ENCODE data around the gene EXOSC5.
"Not testable (repeated sequence)": the region's sequence is repeated elsewhere in the genome, so short reads cannot be mapped to it uniquely, and the experiment has no call there.

Gene EXOSC5

GRCh38 chr19:41397086-41398049 is at the start of gene EXOSC5, which contains the start of gene BCKDHA:
Gene EXOSC5 (minus strand): TSS chr19:41397359. CDS start chr19:41397328, 31 bp downstream.
Gene BCKDHA (plus strand): TSS chr19:41397818. CDS start chr19:41397828, 10 bp downstream.
- DNase-seq (ENCODE audit: low read depth): peak; percentile 98

GRCh38 chr19:41445575-41445974 is 48.4 kb upstream of the EXOSC5 start:
- no peak for DNase-seq (ENCODE audit: low read depth)

- DNase-seq (ENCODE audit: low read depth): no peak
Observed at GRCh38 chr19:41443813-41444455, 46.8 kb upstream of the EXOSC5 start.

- no peak for DNase-seq (ENCODE audit: low read depth)
Observed at GRCh38 chr19:41442473-41443355, 45.6 kb upstream of the EXOSC5 start, which contains the start of gene ERICH4. Gene ERICH4 (plus strand): TSS chr19:41443156. CDS start chr19:41443170, 14 bp downstream.

- DNase-seq (ENCODE audit: low read depth): no peak
Observed at GRCh38 chr19:41441321-41441945, 44.3 kb upstream of the EXOSC5 start.

GRCh38 chr19:41439441-41440222 is 42.5 kb upstream of the EXOSC5 start, which contains the start of gene DMAC2:
Gene DMAC2 (minus strand): TSS chr19:41439912. CDS start chr19:41439899, 13 bp downstream.
- peak; percentile 92 for DNase-seq (ENCODE audit: low read depth)

- no peak for DNase-seq (ENCODE audit: low read depth)
Observed at GRCh38 chr19:41437944-41438574, 40.9 kb upstream of the EXOSC5 start.

GRCh38 chr19:41436674-41436951 is 39.5 kb upstream of the EXOSC5 start:
- no peak for DNase-seq (ENCODE audit: low read depth)

- DNase-seq (ENCODE audit: low read depth): no peak
Observed at GRCh38 chr19:41435936-41436673, 38.9 kb upstream of the EXOSC5 start.

GRCh38 chr19:41435376-41435775 is 38.2 kb upstream of the EXOSC5 start:
- not testable (repeated sequence) for DNase-seq (ENCODE audit: low read depth)

- DNase-seq (ENCODE audit: low read depth): no peak
Observed at GRCh38 chr19:41434450-41434849, 37.3 kb upstream of the EXOSC5 start.

- DNase-seq (ENCODE audit: low read depth): no peak
Observed at GRCh38 chr19:41433171-41433570, 36.0 kb upstream of the EXOSC5 start.

GRCh38 chr19:41431426-41432386 is 34.5 kb upstream of the EXOSC5 start:
- DNase-seq (ENCODE audit: low read depth): no peak

- no peak for DNase-seq (ENCODE audit: low read depth)
Observed at GRCh38 chr19:41430922-41431321, 33.8 kb upstream of the EXOSC5 start.

GRCh38 chr19:41428481-41428859 is 31.3 kb upstream of the EXOSC5 start:
- DNase-seq (ENCODE audit: low read depth): no peak

- DNase-seq (ENCODE audit: low read depth): peak; percentile 25
Observed at GRCh38 chr19:41427647-41428480, 30.7 kb upstream of the EXOSC5 start.

- DNase-seq (ENCODE audit: low read depth): no peak
Observed at GRCh38 chr19:41426952-41427646, 29.9 kb upstream of the EXOSC5 start, which contains the start of gene B3GNT8. Gene B3GNT8 (minus strand): TSS chr19:41427374. CDS start chr19:41426778, 596 bp downstream.

Measured in stimulated activated CD8-positive, alpha-beta memory T cell treated with anti-CD3 and anti-CD28 coated beads, Interleukin-12 subunit alpha, Interleukin-12 subunit beta, amount 100 ng/mL, for 1 hour (primary cell).